Anterior cingulate cortex (tissue), 58 donors: Measurements from ENCODE around the gene PRICKLE1.
A peak's percentile ranks its signal among the peaks of the same experiment; 100 is the strongest.

Source experiments
- DNase-seq, 58 donors: peaks; one replicate each; lab custom pipeline; 2025; lab: John Stamatoyannopoulos, UW

Gene PRICKLE1

GRCh38 chr12:42589465-42590329, at the start of gene PRICKLE1:
Gene PRICKLE1 (minus strand): TSS chr12:42589746. CDS start chr12:42472516, 117,230 bp downstream.
- peak in 14 of 58 donors; percentile 10 to 54 (median 32) for DNase-seq

- DNase-seq: no peak
Measured at GRCh38 chr12:42638697-42639096, 49.2 kb upstream of the PRICKLE1 start.

GRCh38 chr12:42638011-42638410, 48.5 kb upstream of the PRICKLE1 start:
- DNase-seq: no peak

- DNase-seq: no peak
Measured at GRCh38 chr12:42636993-42637392, 47.4 kb upstream of the PRICKLE1 start.

- no peak for DNase-seq
Measured at GRCh38 chr12:42633594-42633993, 44.0 kb upstream of the PRICKLE1 start.

GRCh38 chr12:42631513-42631912, 42.0 kb upstream of the PRICKLE1 start:
- no peak for DNase-seq

GRCh38 chr12:42630314-42630713, 40.8 kb upstream of the PRICKLE1 start:
- no peak for DNase-seq

GRCh38 chr12:42627151-42627550, 37.6 kb upstream of the PRICKLE1 start:
- DNase-seq: no peak

GRCh38 chr12:42625611-42626010, 36.1 kb upstream of the PRICKLE1 start:
- no peak for DNase-seq

GRCh38 chr12:42617622-42618021, 28.1 kb upstream of the PRICKLE1 start:
- no peak for DNase-seq

GRCh38 chr12:42615006-42615405, 25.5 kb upstream of the PRICKLE1 start:
- no peak for DNase-seq

GRCh38 chr12:42612231-42612613, 22.7 kb upstream of the PRICKLE1 start:
- DNase-seq: no peak

GRCh38 chr12:42611571-42612230, 22.2 kb upstream of the PRICKLE1 start:
- DNase-seq: no peak

GRCh38 chr12:42609605-42610004, 20.1 kb upstream of the PRICKLE1 start:
- no peak for DNase-seq

GRCh38 chr12:42608196-42608825, 18.8 kb upstream of the PRICKLE1 start:
- DNase-seq: no peak

GRCh38 chr12:42607584-42608058, 18.1 kb upstream of the PRICKLE1 start:
- no peak for DNase-seq

GRCh38 chr12:42606471-42606870, 16.9 kb upstream of the PRICKLE1 start:
- no peak for DNase-seq

- DNase-seq: no peak
Measured at GRCh38 chr12:42605685-42606084, 16.1 kb upstream of the PRICKLE1 start.

- DNase-seq: no peak
Measured at GRCh38 chr12:42603246-42603990, 13.9 kb upstream of the PRICKLE1 start.

- no peak for DNase-seq
Measured at GRCh38 chr12:42593874-42594273, 4.3 kb upstream of the PRICKLE1 start.
